Breast epithelium (tissue), 3 donors: Measurements from ENCODE around the gene IRF2.

ENCODE experiments used
- CTCF ChIP-seq, 3 donors: fragments of 450-650 bp; IDR thresholded peaks; one replicate each; pipeline ENCODE4 v1.5.1; 2016 to 2017; ENCODE audit warnings: antibody characterized with exemption in 3 of 3, mild to moderate bottlenecking in 3 of 3, moderate library complexity in 3 of 3
- POLR2A ChIP-seq: fragments of 450-650 bp; IDR thresholded peaks from one replicate; pipeline ENCODE4 v1.6.1; 2016; ENCODE audit warnings: antibody characterized with exemption, mild to moderate bottlenecking, moderate library complexity
- POLR2AphosphoS5 ChIP-seq, 3 donors: sonication (generic); formaldehyde crosslinking; IDR thresholded peaks; one replicate each; pipeline ENCODE4 v1.6.1; 2017; ENCODE audit warnings: antibody characterized with exemption in 3 of 3

GRCh38 chr4:184384810-184385557 is 89.4 kb downstream of the IRF2 start:
- TF ChIP-seq POLR2A (no peak), POLR2AphosphoS5 (IDR thresholded peaks at IDR 0.05) (no peak), CTCF (IDR thresholded peaks at IDR 0.05) (no peak)
